Uterus (tissue), 4 donors: ENCODE measurements around the gene VASP. TPM values are rescaled to one million over a fixed set of nuclear protein-coding genes. Genes with fewer than 3 reads are reported as not detected.

Source experiments
- DNase-seq, 2 donors: peaks; one replicate each; pipeline ENCODE4 v3.0.0-alpha.2; 2019 to 2020
- H3K27ac ChIP-seq, 2 donors: fragments of 200-600 bp; sonication (generic); 1 replicate in 1 of 2; 2 replicates in 1 of 2; pipeline ENCODE4 v1.5.1; 2016 to 2018
- H3K27me3 ChIP-seq, 2 donors: fragments of 200-600 bp; sonication (generic); one replicate each; pipeline ENCODE4 v1.5.1; 2018 to 2019; ENCODE audit warnings: control low read depth in 1 of 2
- H3K36me3 ChIP-seq, 2 donors: fragments of 200-600 bp; sonication (generic); one replicate each; pipeline ENCODE4 v1.5.1; 2019; ENCODE audit warnings: control low read depth in 1 of 2
- H3K4me1 ChIP-seq, 2 donors: fragments of 200-600 bp; sonication (generic); one replicate each; pipeline ENCODE4 v1.5.1; 2018 to 2019; ENCODE audit warnings: control low read depth in 1 of 2
- H3K4me3 ChIP-seq, 2 donors: fragments of 200-600 bp; sonication (generic); 1 replicate in 1 of 2; 2 replicates in 1 of 2; pipeline ENCODE4 v1.5.1; 2018 to 2019; ENCODE audit warnings: mild to moderate bottlenecking in 1 of 2
- H3K9me3 ChIP-seq, 2 donors: fragments of 200-600 bp; sonication (generic); one replicate each; pipeline ENCODE4 v1.5.1; 2019; ENCODE audit warnings: control low read depth in 1 of 2
- CTCF ChIP-seq, 4 experiments: fragments of 200-600 bp in 2 of 4; fragments of 450-650 bp in 2 of 4; sonication (generic) in 2 of 4; IDR thresholded peaks; one replicate each; pipeline ENCODE4 v1.5.1; 2016 to 2019; ENCODE audit warnings: antibody characterized with exemption in 4 of 4, mild to moderate bottlenecking in 2 of 4, moderate library complexity in 1 of 4
- POLR2A ChIP-seq, 2 donors: fragments of 450-650 bp; IDR thresholded peaks; one replicate each; pipeline ENCODE4 v1.6.1; 2016; ENCODE audit warnings: antibody characterized with exemption in 2 of 2, mild to moderate bottlenecking in 1 of 2, moderate library complexity in 1 of 2
- intact Hi-C: fragments of 100-400 bp; cut with DNase I; formaldehyde crosslinking; loops from one replicate; pipeline ENCODE4 v1.15.1; 2023; ENCODE audit warnings: low total_unique reads
- total RNA-seq, 4 donors: library from RNA; depleted of rRNA in 3 of 4; stranded (reverse); fragments of >200 nt in 3 of 4; gene quantifications; one replicate each; pipeline versions ENCODE4 v1.1.0 to v1.2.4, GENCODE V29; 2014 to 2023
- donor health status: DM: yes; HTN: yes; CAD: no.

The VASP gene
- total RNA-seq, 4 donors from 2014 or later: 21.5 to 157 (median 38.3) TPM

GRCh38 chr19:45567609-45568008, 60.3 kb downstream of the VASP start:
- Histone ChIP-seq H3K9me3 (no peaks in the 10 kb centered on the region), H3K36me3 (no peaks in the 10 kb centered on the region), H3K4me3 (no peak overlapping the region), H3K4me1 (no peaks in the 10 kb centered on the region), H3K27ac (no peak overlapping the region), H3K27me3 (no peaks in the 10 kb centered on the region)
- DNase-seq: no peak
- intact Hi-C loops: no loop called here
- no peak for TF ChIP-seq CTCF (IDR thresholded peaks at IDR 0.05)
- TF ChIP-seq POLR2A (IDR thresholded peaks at IDR 0.05): no peak

- H3K27ac ChIP-seq: no peak overlapping the region
- H3K27me3 ChIP-seq: no peaks in the 10 kb centered on the region
- no peaks in the 10 kb centered on the region for H3K9me3 ChIP-seq
- DNase-seq: no peak
- H3K36me3 ChIP-seq: no peaks in the 10 kb centered on the region
- intact Hi-C loops: no loop called here
- TF ChIP-seq POLR2A (IDR thresholded peaks at IDR 0.05) (no peak), CTCF (IDR thresholded peaks at IDR 0.05) (no peak)
- no peak overlapping the region for H3K4me3 ChIP-seq
- H3K4me1 ChIP-seq: no peaks in the 10 kb centered on the region
These were observed 61.5 kb downstream of the VASP start for GRCh38 chr19:45568732-45569131.

GRCh38 chr19:45569619-45570421, 62.5 kb downstream of the VASP start:
- intact Hi-C loops: no loop called here

DNA sequence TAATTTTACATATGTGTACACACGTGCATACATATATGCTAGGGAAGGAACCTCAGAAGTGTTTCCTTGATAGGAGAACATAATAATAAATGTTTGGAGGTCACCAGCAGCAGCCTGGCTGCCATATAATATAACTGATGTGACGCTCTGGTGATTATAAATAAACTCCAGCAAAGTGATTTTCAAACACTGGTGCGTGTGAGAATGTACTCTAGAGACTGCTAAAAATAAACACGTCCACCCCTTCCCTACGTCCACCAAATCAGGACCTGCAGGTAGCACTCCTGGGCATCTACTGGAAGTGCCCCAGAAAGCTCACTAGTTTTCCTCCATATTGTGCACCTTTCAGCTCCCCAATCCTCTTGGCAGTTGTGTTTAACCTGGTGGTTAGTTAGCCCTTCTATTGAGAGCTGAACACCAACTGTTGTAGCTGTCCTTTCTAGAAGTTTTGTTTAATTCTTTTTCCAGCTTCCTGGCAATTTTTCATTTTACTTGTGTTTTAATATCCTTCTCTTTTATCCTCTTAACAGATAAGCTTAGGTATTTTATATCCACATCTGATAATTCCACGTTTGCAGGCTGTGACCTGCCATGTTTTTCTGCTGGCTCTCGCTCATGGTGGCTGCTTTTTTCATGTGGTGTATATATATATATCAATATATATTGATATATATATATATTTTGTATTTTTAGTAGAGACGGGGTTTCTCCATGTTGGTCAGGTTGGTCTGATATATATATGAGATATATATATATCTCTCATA, 64.4 kb downstream of the VASP start:
- TF ChIP-seq POLR2A (IDR thresholded peaks at IDR 0.05): no peak
- TF ChIP-seq CTCF (IDR thresholded peaks at IDR 0.05): no peak
- Histone ChIP-seq H3K36me3 (no peaks in the 10 kb centered on the region), H3K4me3 (no peak overlapping the region), H3K4me1 (no peaks in the 10 kb centered on the region), H3K27ac (no peak overlapping the region), H3K27me3 (no peaks in the 10 kb centered on the region), H3K9me3 (no peaks in the 10 kb centered on the region)
- intact Hi-C loops: no loop called here
- DNase-seq: no peak

More at GRCh38 chr19:45569619-45570421, 62.5 kb downstream of the VASP start:
- no peaks in the 10 kb centered on the region for H3K27me3 ChIP-seq
- no peak for TF ChIP-seq POLR2A (IDR thresholded peaks at IDR 0.05)
- TF ChIP-seq CTCF (IDR thresholded peaks at IDR 0.05): peak; percentile 27 to 52 (median 48)
- H3K4me3 ChIP-seq: no peak overlapping the region
- DNase-seq: no peak
- H3K27ac ChIP-seq: no peak overlapping the region
- no peaks in the 10 kb centered on the region for H3K36me3 ChIP-seq
- H3K9me3 ChIP-seq: no peaks in the 10 kb centered on the region
- H3K4me1 ChIP-seq: no peaks in the 10 kb centered on the region

DNA sequence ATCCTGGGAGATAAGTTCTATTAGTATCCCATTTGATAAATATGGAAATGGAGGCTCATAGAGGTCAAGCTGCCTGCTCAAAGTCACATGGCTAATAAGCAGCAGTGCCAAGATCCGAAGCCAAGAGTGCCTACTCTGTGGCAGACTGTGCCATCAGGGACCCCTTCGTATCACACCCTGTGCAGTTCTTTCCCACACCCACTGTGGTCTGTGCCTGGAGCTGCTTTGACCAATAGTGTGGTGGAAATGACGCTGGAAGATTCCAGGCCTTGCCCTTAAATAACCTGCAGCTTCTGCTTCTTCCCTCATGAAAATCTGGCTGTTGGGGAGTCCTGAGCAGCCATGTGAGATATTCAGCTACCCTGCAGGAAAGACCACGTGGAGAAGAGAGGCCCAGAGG, 67.2 kb downstream of the VASP start:
- TF ChIP-seq POLR2A (IDR thresholded peaks at IDR 0.05) (no peak), CTCF (IDR thresholded peaks at IDR 0.05) (no peak)
- Histone ChIP-seq H3K9me3 (no peaks in the 10 kb centered on the region), H3K27me3 (no peaks in the 10 kb centered on the region), H3K4me3 (no peak overlapping the region), H3K27ac (no peak overlapping the region), H3K4me1 (no peaks in the 10 kb centered on the region), H3K36me3 (no peaks in the 10 kb centered on the region)
- intact Hi-C loops: no loop called here
- no peak for DNase-seq
